HCEC 1CT (cell line): ENCODE measurements around the gene LILRB5.
"Not testable (repeated sequence)": the region's sequence is repeated elsewhere in the genome, so short reads cannot be mapped to it uniquely, and the experiment has no call there.

Source experiments
- DNase-seq: peaks from one replicate; pipeline ENCODE4 v3.0.0-alpha.2; 2017

Gene LILRB5

DNA sequence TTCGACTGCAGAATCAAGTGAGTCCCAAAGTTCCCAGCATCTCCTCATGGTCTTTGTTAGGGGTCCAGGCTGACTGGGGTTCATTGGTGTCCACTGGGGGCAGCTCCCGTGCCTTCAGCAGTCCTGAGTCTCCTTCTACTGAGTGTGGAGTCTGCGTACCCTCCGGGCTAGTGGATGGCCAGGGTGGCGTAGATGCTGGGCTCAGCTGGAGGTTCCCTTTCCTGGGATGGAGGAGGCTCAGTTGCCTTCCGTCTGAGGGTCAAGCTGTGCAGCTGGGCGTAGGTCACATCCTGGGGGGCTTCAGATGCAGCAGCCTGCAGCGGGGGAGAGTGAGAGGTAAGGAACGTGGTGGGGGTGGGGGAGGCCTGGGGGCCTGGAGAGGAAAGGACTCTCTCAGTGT lies 17.4 kb upstream of the LILRB5 start:
- DNase-seq: not testable (repeated sequence)

DNA sequence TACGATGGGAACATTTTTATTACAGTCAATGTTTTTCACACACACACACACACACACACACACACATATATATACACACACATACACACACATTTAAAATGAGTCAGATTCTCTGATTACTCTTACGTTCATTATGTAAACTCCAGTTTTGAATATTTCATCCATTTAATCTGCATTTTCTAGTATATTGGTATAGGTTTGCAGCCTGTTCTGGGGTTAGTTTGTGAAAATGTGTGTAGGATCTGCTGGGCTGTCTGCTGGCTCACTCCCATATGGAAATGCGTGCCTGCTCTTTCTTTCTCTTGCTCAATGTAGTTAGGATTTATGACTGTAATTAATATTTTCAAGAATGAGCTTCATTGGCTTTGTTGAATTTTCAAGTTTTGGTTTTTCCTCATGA lies 16.7 kb upstream of the LILRB5 start:
- DNase-seq: no peak

DNA sequence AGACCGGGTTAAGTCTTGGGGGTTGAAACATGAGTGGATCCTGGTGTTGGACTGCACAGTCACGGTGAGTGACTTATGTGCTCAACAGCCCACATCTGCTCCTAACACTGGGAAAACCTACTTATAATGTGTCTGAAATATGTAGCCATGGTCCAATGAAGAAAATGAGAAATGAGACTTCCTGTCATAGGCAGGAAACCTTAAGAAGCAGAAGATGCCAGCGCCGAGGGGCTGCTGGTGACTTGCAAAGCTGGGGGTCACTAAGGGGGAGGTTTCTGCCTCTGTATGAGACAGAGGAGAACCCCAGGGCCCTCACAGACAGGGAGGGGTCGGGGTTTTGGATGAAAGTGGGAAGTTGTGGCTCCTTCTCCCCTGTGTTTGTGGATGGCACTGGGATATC lies 15.1 kb upstream of the LILRB5 start:
- DNase-seq: not testable (repeated sequence)

DNA sequence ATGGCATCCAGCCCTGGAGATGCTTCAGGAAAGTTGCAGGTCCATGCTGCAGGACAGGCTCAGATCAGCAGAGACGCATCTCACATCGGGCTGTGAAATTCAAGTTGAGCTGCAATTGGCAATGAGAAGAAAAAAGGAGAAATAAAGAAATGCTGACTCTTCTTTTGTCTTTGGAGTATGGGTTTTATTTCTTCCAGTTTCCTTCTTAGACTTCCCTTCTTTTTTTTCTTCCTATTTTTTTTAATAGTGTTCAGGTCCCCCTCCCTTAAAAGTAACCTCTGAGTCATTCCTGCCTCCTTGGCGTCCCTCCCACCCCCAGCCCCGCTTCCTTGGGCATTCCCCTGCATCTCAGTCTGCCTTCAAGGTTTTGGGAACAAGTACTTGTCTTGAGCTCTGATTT lies 14.5 kb upstream of the LILRB5 start:
- DNase-seq: not testable (repeated sequence)

DNA sequence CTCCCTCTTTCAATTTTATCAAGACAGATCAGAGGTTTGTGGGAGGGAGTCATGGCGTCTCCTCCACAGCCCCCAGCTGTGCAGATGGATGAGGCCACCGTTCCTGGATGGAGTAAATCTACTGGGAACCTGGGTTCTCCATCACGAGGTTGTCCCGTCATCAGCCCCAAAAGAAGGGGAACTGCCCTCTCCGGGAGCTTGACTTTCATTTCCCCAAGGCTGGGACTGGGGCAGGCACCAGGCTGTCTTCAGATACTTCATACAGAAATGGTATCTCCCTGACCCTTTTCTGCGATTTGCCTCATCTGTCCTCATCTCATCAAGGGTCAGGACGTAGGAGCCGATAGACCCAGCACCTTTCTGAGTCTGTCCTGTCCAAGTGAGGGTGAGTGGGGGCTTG lies 14.0 kb upstream of the LILRB5 start:
- DNase-seq: no peak

DNA sequence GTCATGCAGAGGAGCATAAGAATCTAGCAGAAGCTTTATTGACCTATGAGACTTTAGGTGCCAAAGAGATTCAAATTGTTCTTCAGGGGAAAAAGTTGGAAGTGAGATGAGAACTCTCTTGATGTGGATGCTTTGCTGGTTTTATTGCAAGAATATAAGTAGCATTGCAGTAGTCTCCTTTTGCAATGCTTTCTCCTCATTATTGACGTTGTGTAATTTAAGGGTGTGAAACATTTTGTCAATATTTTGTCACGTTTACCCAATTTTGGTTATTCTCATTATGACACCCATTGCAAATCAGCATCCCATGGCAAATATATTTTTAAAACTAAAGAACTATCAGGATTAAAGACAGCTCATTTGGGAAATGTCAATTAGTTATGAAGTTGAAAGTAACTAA lies 11.9 kb upstream of the LILRB5 start:
- no peak for DNase-seq

DNA sequence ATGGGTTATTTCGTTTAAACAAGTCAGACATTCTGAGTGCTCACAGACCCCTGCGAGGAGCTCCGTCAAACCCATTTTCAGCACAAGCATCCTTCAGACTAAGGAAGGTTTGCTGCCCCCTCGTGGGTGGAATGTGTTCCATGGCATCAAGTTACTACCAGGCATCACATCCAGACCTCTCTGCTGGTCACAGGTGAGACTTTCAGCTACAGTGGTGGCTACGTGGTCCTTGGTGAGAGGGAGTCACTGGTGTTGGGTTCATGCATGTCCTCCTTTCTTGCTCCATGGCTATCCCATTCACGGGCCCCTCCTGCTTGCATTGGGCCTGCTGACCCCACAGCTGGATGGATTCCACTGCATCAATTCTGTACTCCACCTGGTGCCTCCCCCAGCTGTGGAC lies 9.1 kb upstream of the LILRB5 start:
- DNase-seq: peak; percentile 12

DNA sequence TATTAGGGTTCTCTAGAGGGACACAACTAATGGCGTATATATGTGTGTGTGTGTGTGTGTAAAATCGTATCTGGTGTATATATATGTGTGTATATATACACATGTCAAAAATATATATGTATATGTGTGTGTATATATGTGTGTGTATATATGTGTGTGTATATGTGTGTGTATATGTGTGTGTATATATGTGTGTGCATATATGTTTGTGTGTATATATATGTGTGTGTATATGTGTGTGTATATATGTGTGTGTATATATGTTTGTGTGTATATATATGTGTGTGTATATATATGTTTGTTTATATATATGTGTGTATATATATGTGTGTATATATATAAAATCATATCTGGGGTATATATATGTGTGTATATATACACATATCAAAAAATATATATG lies 5.4 kb upstream of the LILRB5 start:
- no peak for DNase-seq

DNA sequence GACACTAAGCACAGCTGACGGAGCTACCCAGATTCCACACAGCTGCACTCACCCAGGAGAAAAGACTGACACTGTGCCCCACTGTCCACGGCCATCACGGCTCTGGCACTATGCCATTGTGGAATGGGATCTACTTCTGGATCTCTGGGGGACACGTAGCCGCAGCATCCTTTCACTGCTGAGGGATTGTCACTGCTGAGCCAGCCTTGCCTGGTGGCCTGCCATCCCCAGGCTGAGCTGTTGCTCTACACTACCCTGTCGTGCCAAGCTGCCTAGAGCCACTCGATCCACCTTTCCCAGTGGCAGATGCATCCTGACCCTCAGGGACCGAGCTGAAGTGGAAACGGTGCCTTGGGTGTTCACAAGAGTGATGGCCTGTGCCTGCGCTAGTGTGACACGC lies 5.0 kb upstream of the LILRB5 start:
- no peak for DNase-seq

DNA sequence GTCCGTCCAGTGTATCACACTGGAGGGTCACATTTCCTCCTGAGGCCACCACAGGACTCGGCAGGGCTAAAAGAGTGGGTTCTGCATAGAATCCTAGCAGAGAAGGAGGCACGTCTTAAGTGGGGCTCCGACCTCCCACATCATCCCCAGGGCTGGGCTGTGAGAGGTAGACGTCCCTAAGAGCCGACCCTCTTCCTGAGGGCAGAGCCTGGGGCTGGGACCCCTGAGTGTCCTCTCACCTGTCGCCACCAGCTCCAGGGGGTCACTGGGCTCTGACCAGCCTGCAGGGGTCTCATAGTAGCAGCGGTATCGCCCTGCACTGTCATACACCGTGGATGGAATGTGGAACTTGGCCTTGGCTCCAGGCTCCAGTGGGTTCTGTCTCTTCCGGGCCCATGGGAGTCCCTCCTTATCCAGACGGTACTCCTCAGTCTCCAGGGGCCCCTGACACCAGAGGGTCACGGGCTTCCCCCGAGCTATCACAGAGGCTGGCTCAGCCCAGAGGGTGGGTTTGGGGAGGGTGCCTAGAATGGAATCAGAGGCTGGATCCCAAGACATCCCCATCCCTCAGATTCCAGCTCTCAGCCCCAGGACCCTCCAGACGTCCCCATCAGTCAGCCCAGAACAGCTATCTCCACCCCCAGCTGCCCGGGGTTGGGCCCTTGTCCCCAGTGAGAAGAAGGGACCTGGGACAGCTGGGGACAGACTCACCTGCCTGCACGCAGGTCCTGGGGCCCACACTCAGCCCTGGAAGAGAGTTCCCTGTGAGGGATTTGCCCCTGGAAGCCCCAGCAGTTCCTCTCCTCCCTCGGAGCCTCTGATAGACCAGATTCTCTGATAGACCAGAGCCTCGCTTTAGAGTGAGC lies 590 bp downstream of the LILRB5 start:
- no peak for DNase-seq

DNA sequence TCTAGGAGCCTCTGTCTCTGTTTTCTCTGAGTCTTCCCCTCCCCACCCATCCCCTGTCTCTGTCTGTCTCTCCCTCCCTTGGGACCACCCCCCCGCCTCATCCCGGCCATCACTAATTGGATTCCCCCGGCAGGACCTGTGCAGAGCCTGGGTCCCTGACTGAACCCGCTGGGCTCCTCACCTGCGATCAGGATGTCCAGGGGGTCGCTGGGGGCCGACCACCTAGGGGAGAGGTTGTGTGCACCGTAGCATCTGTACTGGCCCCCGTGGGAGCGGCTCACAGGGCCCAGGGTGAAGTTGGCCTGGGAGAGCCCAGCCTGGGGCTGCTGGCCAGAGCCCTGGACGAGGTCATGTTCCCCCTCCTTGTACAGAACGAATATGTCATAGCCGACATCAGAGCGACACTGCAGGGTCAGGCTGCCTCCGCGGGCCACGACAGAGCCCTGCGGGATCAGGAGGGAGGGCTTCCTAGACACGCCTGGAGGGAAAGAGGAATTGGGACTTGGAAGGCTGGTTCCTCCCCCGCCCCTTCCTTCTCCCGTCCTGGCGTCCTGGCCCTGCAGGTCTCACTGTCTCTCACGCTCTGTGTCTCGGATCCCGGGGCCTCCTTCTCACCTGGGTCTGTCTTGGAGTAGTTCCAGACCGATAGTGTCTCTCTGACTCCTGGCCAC lies 1.8 kb downstream of the LILRB5 start:
- no peak for DNase-seq

DNA sequence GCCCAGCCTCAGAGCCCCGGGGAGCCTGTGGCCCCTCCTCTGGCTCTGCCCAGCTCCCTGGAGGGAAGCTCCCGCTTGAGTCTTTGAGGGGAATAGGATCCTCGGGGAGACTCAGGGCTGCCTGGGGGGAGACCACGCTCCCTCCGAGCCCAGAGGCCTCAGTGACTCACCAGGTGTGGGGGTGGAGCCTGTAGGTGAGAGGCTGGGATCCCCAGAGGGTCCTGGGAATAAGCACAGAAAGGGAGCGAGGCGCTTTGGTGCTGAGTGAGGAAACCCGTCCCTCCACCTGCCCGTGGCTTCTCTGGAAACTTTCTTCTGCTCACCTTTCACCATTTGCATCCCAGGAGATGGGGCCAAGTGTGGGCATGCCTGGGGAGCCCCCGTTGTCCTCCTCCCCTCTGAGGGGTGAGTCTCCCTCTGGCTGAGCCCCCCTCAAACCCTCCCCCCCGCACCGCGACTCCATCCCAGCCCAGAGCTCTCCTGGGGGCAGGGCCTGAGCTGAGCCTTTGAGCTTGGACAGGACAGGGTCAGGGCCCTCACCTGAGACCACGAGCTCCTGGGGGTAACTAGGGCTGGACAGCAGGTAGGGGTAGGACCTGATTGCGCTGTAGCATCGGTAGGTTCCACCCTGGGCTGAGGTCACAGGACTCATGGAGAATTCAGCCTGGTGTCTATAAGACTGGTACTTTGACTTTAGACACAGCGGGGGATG lies 2.7 kb downstream of the LILRB5 start:
- no peak for DNase-seq

DNA sequence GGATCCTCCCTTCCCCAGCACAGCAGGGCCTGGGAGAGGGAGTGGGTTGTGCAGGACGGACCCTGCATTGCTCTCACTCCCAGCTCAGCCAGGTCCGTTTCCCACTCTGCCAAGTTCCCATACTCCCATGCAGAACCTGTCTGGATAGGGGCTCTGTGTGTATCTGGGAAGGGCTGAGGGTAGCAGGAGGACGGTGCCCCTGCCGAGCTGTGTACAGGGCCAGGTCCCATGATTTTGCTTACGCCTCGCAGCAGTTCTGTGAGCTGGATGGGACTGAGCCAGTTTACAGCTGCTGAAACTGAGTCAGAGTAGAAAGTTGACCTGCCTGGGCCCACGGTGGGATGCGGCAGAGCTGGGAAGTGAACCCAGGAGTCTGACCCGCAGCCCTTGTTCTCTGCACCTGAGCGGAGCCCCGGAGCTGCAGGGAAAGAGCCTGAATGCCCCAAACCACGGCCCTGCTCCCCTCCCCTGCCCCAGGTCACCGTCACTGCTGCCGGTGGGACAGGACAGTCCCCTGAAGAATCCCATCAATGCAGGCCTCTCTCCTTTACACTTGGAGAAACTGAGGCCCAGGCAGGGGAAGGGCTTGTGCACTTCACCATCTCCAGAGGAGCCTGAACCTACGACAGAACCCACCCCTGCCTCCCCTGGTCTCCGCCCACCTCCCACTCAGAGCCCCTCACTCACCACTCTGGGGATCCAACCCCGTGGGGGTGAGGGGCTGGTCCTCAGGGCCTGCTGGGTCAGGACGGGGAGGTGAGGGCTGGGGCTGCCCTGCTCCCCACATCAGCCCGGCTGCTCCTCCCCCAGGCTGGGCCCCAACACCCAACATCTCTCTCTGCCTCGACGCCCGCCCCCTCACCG lies 3.5 kb downstream of the LILRB5 start:
- DNase-seq: no peak

DNA sequence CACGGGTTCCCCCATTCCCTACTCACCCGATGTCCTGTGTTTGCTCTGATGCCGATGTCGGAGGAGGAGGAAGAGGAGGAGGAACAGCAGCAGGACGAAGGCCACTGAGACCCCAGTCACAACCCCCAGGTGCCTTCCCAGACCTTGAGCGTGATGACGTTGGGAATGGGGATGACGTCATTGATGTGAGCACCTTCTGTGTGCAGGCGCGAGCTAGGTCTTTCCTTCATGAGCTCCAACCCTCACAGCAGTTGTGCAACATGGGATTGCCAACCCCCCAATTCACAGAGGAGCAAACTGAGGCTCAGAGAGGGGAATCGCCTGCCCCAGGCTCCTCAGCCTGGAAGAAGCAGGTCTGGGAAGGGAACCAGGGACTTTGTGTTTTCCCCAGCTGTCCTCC lies 4.2 kb downstream of the LILRB5 start:
- no peak for DNase-seq

DNA sequence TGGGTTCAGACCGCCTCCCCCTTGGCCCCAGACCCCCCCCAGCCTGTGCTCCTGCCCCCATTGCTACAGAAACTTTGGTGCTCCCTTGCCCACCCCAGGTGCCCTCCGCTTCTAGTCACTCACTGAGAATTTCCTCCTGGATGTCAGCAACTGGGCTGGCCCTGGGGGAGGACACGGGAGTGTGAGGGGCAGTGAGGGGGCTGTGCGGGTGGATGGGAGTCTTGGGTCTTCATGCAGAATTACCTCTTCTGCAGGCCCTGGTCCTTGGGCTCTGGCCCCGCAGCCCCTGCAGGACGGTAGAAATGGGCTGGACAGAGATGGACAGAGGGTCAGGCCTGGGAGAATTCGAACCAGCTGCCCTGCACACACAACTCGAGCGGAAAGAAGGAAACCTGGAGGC lies 4.8 kb downstream of the LILRB5 start:
- DNase-seq: no peak

DNA sequence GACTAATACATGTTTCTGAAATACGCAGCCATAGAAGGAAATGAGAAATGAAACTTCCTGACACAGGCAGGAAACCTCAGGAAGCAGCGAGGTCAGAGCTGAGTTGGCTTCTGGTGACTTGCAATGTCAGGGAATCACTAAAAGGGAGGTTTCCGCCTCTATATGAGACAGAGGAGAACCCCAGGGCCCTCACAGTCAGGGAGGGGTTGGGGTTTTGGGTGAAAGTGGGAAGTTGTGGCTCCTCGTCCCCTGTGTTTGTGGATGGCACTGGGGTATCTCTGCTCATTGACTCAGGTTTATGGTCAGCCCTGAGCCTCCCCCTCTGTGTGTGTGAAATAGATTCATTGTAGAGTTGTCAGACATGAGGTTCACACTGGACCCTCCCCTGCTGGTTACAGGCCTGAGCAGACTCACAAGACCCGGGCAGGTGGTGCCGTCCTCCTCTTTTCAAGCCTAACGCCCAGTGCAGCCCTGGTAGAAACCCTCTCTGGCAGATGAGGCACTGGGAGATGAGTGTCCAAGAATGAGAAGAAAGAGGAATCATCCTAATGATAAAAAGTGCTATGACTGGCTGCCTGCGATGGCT lies 9.0 kb downstream of the LILRB5 start:
- DNase-seq: peak; percentile 47

DNA sequence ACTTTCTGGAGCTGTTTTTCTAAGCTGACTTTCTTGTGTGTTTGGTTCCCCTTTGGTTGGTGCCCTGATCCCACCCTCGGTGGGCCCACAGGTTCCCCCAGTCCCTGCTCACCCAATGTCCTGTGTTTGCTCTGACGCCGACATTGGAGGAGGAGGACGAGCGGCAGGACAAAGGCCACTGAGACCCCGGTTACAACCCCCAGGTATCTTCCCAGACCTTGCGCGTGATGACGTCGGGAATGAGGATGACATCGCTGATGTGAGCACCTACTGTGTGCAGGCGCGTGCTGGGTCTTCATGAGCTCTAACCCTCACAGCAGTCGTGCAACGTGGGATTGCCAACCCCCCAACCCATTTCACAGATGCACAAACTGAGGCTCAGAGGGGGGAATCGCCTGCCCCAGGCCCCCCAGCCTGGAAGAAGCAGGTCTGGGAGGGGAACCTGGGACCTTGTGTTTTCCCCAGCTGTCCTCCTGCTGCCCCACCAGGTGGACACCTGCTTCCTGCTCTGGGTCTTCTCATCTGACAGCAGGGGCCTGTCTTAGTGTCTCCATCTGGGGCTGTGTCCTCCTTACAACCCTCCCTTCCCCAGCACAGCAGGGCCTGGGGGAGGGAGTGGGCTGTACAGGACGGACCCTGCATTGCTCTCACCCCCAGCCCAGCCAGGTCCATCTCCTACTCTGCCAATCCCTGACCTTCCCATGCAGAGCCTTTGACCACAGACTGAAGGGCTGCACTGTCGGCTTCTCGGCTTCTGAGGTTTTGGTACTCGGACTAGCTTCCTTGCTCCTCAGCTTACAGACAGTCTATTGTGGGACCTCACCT lies 9.8 kb downstream of the LILRB5 start:
- no peak for DNase-seq

DNA sequence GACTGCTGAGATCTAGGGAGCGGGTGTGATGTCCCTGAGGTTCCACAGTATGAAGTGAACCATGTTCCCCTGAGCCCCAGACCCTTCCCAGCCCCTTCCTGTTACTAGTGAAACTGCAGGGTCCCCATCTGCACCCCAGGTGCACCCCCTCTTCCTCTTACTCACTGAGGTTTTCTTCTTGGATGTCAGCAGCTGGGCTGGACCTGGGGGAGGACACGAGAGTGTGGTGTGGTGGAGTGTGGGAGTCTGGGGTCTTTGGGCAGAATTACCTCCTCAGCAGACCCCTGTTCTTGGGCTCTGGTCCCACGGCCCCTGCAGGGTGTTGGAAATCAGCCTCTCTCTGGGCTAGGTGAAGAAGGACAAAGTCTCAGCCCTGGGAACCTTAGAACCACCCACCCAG lies 11.1 kb downstream of the LILRB5 start:
- no peak for DNase-seq

DNA sequence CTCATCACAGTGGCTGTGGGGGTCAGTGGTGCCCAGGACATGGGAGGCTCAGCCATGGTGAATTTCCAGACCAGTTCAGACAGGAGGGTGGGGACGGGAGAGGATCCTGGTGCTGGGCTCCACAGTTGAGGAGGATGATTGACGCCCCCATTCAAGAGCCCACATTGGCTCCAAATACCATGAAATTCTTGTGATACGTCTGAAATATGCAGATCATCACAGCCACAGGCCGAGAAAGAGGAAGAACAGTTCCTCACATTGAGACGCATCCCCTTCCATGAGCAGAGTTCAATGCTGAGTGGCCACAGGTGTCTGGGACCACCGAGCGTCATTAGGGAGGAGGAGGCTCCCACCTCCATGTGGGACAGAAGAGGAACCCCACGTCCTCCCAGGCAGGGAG lies 13.3 kb downstream of the LILRB5 start:
- not testable (repeated sequence) for DNase-seq

DNA sequence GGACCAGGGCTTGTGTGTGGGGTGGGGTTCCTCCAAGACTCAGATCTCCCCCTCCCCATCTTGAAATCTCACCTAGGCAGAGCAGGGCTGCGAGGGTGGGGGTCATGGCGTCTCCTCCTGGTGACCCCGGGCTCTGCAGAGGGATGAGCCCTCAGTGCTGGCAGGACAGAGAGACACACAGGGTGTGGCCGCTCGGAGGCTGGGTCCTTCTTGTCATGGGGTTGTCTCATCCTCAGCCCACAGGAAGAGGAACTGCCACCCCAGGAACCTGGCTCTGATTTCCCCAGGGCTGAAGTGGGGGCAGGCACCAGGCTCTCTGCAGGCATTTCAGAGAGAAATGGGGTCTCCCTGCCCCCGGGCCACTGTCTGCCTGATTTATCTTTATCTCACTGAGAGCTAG lies 14.4 kb downstream of the LILRB5 start, which contains the start of gene LILRA6:
TSS of gene LILRA6 (minus strand) at position 145 of the 400 bp plus-strand sequence.
- DNase-seq: not testable (repeated sequence)

DNA sequence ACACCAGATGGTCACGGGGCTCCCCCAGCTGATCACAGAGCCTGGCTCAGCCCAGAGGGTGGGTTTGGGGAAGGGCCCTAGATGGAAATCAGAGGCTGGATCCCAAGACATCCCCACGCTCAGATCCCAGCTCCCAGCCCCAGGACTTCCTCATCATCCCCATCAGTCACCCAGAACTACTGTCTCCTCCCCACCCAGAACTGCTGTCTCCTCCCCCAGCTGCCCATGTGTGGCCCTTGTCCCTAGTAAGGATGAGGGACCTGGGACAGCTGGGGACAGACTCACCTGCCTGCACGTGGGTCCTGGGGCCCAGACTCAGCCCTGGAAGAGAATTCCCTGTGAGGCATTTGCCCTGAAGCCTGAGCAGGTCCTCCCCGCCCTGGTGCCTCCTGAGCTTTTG lies 14.8 kb downstream of the LILRB5 start:
- DNase-seq: not testable (repeated sequence)
